ENCODE data around the gene THSD7A. TPM values are rescaled to one million over a fixed set of nuclear protein-coding genes. Genes with fewer than 3 reads are reported as not detected.

Gene THSD7A
- total and polyA plus RNA-seq, 10 of the 15 experiments (the other 5 are each of a cell fraction or from before 2014, with no cell fraction given) = 0.03 to 0.09 (median 0.03) TPM; not detected in 7

- ChIA-PET SMC1A (ENCODE audit: uncharacterized antibody, unreplicated experiment) (interaction anchor here (0.5 to 0.8 kb wide), 3 partner anchors 10 to 1276 kb away, joined by 3 read pairs; no protein-coding TSS in a partner anchor), RAD21 (ENCODE audit: unreplicated experiment) (no interaction called here), POLR2A (no interaction called here), CTCF (no interaction called here)
- no peaks in the 10 kb centered on the region for H3K27me3 ChIP-seq (replicated peaks in 1 of 2; ENCODE audit: control insufficient read depth in 2 of 2, insufficient read depth in 2 of 2, low read length in 1 of 2)
- FAIRE-seq = no peak
- H3K36me3 ChIP-seq (ENCODE audit: control insufficient read depth in 2 of 2, insufficient read depth in 2 of 2, low read length in 1 of 2) = no peaks in the 10 kb centered on the region
- 22% methylated on average over 5 of the region's 5 CpGs for WGBS (ENCODE audit: insufficient coverage, insufficient replicate concordance, low lambda C conversion rate, missing lambda C conversion rate)
- intact Hi-C loops (cut with micrococcal nuclease; ENCODE audit: unreplicated experiment) = no loop called here
- no TSS peak for BruUV-seq (replicated peaks)
- TF ChIP-seq TCF7 (IDR thresholded peaks at IDR 0.05; ENCODE audit: borderline replicate concordance) (no peak), RELA (IDR thresholded peaks at IDR 0.05; ENCODE audit: borderline replicate concordance, partially characterized antibody) (no peak), IKZF1 (conservative IDR thresholded peaks at IDR 0.05) (no peak), PKNOX1 (IDR thresholded peaks at IDR 0.05) (no peak), YY1 (IDR thresholded peaks at IDR 0.05; ENCODE audit: low read depth, low read length) (no peak), USF2 (IDR thresholded peaks at IDR 0.05; ENCODE audit: borderline replicate concordance, low read depth, low read length) (no peak), GABPA (IDR thresholded peaks at IDR 0.05; ENCODE audit: low read depth) (no peak), SIN3A (IDR thresholded peaks at IDR 0.05; ENCODE audit: low read depth, low read length) (no peak), EZH2 (IDR thresholded peaks at IDR 0.05; ENCODE audit: borderline replicate concordance, control insufficient read depth, low read depth, low read length) (no peak), RELB (IDR thresholded peaks at IDR 0.05; ENCODE audit: low read depth) (no peak), RB1 (IDR thresholded peaks at IDR 0.05; ENCODE audit: borderline replicate concordance) (no peak), MXI1 (IDR thresholded peaks at IDR 0.05; ENCODE audit: low read depth, low read length) (no peak), ASH2L (IDR thresholded peaks at IDR 0.05; ENCODE audit: borderline replicate concordance, low read depth) (no peak), YBX1 (IDR thresholded peaks at IDR 0.05) (no peak), RCOR1 (conservative IDR thresholded peaks at IDR 0.05; ENCODE audit: low read depth, low read length) (no peak), POU2F2 (IDR thresholded peaks at IDR 0.05; ENCODE audit: borderline replicate concordance, low read depth, low read length) (no peak), MYC (IDR thresholded peaks at IDR 0.05; ENCODE audit: insufficient read depth, insufficient read length, insufficient replicate concordance, low read length, severe bottlenecking) (no peak), BRCA1 (IDR thresholded peaks at IDR 0.05; ENCODE audit: low read depth, low read length) (no peak), HDGF (IDR thresholded peaks at IDR 0.05) (no peak)
- H3K4me2 ChIP-seq (ENCODE audit: control insufficient read depth, insufficient read depth) = no peak overlapping the region
- H3K4me3 ChIP-seq = no peak overlapping the region
- no peaks in the 10 kb centered on the region for H3K9me3 ChIP-seq (replicated peaks; ENCODE audit: control insufficient read depth, insufficient read depth, low read length)
- H2AFZ ChIP-seq (ENCODE audit: control insufficient read depth, low read depth, low read length) = no peak overlapping the region
- in situ Hi-C loops (cut with MboI) = no loop called here
- H3K4me1 ChIP-seq (ENCODE audit: control insufficient read depth, insufficient read depth, low read length) = no peaks in the 10 kb centered on the region
- H3K9ac ChIP-seq (ENCODE audit: control insufficient read depth, insufficient read depth, low read length) = no peak overlapping the region
- no peak overlapping the region for H3K27ac ChIP-seq (ENCODE audit: control insufficient read depth, insufficient read depth)
- no peak for DNase-seq (ENCODE audit: low read depth, low spot score)
- no peaks in the 10 kb centered on the region for H3K79me2 ChIP-seq (ENCODE audit: control insufficient read depth, insufficient read depth, low read length)
- no peak for ATAC-seq
- H4K20me1 ChIP-seq (ENCODE audit: control insufficient read depth, insufficient read depth) = no peaks in the 10 kb centered on the region
Measured at GRCh38 chr7:11846361-11846955, 14.5 kb upstream of the THSD7A start.
